ENCODE measurements around the gene SLC39A3. TPM values are rescaled to one million over a fixed set of nuclear protein-coding genes. Genes with fewer than 3 reads are reported as not detected.
"Not testable (repeated sequence)": the region's sequence is repeated elsewhere in the genome, so short reads cannot be mapped to it uniquely, and the experiment has no call there.

The SLC39A3 gene
- total RNA-seq, 1 donor = 228 TPM

- DNase-seq (ENCODE audit: low read depth in 2 of 3, low spot score in 2 of 3) = no peak
Measured at GRCh38 chr19:2724148-2724557, 15.7 kb downstream of the SLC39A3 start.

GRCh38 chr19:2723747-2724146 lies 16.1 kb downstream of the SLC39A3 start:
- no peak for DNase-seq (ENCODE audit: low read depth in 2 of 3, low spot score in 2 of 3)

GRCh38 chr19:2723345-2723715 lies 16.5 kb downstream of the SLC39A3 start:
- no peak for DNase-seq (ENCODE audit: low read depth in 2 of 3, low spot score in 2 of 3)

- no peak for DNase-seq (ENCODE audit: low read depth in 2 of 3, low spot score in 2 of 3)
Measured at GRCh38 chr19:2722541-2723344, 17.1 kb downstream of the SLC39A3 start.

- no peak for DNase-seq (ENCODE audit: low read depth in 2 of 3, low spot score in 2 of 3)
Measured at GRCh38 chr19:2721570-2722540, 18.0 kb downstream of the SLC39A3 start.

- DNase-seq (ENCODE audit: low read depth in 2 of 3, low spot score in 2 of 3) = no peak
Measured at GRCh38 chr19:2720777-2721569, 18.8 kb downstream of the SLC39A3 start, which contains the start of gene DIRAS1. DIRAS1 (minus strand) TSS chr19:2721372; CDS start chr19:2717806, 3,566 bp downstream.

GRCh38 chr19:2719920-2720776 lies 19.7 kb downstream of the SLC39A3 start:
- DNase-seq (ENCODE audit: low read depth in 2 of 3, low spot score in 2 of 3) = peak in 1 of 3 donors; percentile 35

GRCh38 chr19:2719232-2719735 lies 20.5 kb downstream of the SLC39A3 start:
- DNase-seq (ENCODE audit: low read depth in 2 of 3, low spot score in 2 of 3) = no peak

- no peak for DNase-seq (ENCODE audit: low read depth in 2 of 3, low spot score in 2 of 3)
Measured at GRCh38 chr19:2717638-2718541, 21.9 kb downstream of the SLC39A3 start.

- DNase-seq (ENCODE audit: low read depth in 2 of 3, low spot score in 2 of 3) = no peak
Measured at GRCh38 chr19:2716722-2717637, 22.8 kb downstream of the SLC39A3 start.

GRCh38 chr19:2716275-2716650 lies 23.6 kb downstream of the SLC39A3 start:
- no peak for DNase-seq (ENCODE audit: low read depth in 2 of 3, low spot score in 2 of 3)

GRCh38 chr19:2715470-2716274 lies 24.1 kb downstream of the SLC39A3 start:
- DNase-seq (ENCODE audit: low read depth in 2 of 3, low spot score in 2 of 3) = no peak

- DNase-seq (ENCODE audit: low read depth in 2 of 3, low spot score in 2 of 3) = no peak
Measured at GRCh38 chr19:2714531-2715269, 25.1 kb downstream of the SLC39A3 start.

GRCh38 chr19:2714102-2714501 lies 25.7 kb downstream of the SLC39A3 start:
- not testable (repeated sequence) for DNase-seq (ENCODE audit: low read depth in 2 of 3, low spot score in 2 of 3)

- not testable (repeated sequence) for DNase-seq (ENCODE audit: low read depth in 2 of 3, low spot score in 2 of 3)
Measured at GRCh38 chr19:2713170-2713569, 26.6 kb downstream of the SLC39A3 start.

GRCh38 chr19:2711875-2712205 lies 28.0 kb downstream of the SLC39A3 start:
- DNase-seq (ENCODE audit: low read depth in 2 of 3, low spot score in 2 of 3) = no peak
